Subcutaneous adipose tissue (tissue), 4 donors: ENCODE results near the gene SPATA32. TPM values are rescaled to one million over a fixed set of nuclear protein-coding genes. Genes with fewer than 3 reads are reported as not detected.

Experiments
- CTCF ChIP-seq: fragments of 450-650 bp; IDR thresholded peaks from one replicate; pipeline ENCODE4 v1.5.1; 2016; ENCODE audit warnings: low read depth, mild to moderate bottlenecking, control low read depth, antibody characterized with exemption, moderate library complexity
- total RNA-seq, 4 donors: library from RNA; depleted of rRNA; stranded (reverse); fragments of >200 nt; gene quantifications; one replicate each; pipeline ENCODE4 v1.1.0, GENCODE V29; 2016

Gene SPATA32
- total RNA-seq, 4 donors from 2014 or later, result not detected

GRCh38 chr17:45266372-45266926, 4.6 kb upstream of the SPATA32 start:
- TF ChIP-seq CTCF, result no peak

GRCh38 chr17:45265821-45266220, 3.9 kb upstream of the SPATA32 start:
- TF ChIP-seq CTCF, result no peak

GRCh38 chr17:45264988-45265387, 3.1 kb upstream of the SPATA32 start:
- TF ChIP-seq CTCF, result no peak

- TF ChIP-seq CTCF, result no peak
These were observed 2.5 kb upstream of the SPATA32 start for GRCh38 chr17:45264430-45264829.

GRCh38 chr17:45263477-45263860, 1.6 kb upstream of the SPATA32 start:
- no peak for TF ChIP-seq CTCF

GRCh38 chr17:45262516-45263476, 902 bp upstream of the SPATA32 start:
- TF ChIP-seq CTCF, result no peak

- TF ChIP-seq CTCF, result no peak
These were observed 1.6 kb downstream of the SPATA32 start for GRCh38 chr17:45260204-45260783.
